ENCODE measurements around the gene CCDC74B.
"Not testable (repeated sequence)": the region's sequence is repeated elsewhere in the genome, so short reads cannot be mapped to it uniquely, and the experiment has no call there.

GRCh38 chr2:130153721-130154422 lies 9.0 kb upstream of the CCDC74B start:
- not testable (repeated sequence) for TF ChIP-seq CTCF (optimal IDR thresholded peaks at IDR 0.05 in 1 of 3, IDR thresholded peaks at IDR 0.05 in 1 of 3, conservative IDR thresholded peaks at IDR 0.05 in 1 of 3; ENCODE audit: extremely low read depth in 1 of 3, insufficient read depth in 2 of 3, low read length in 3 of 3); EZH2 (IDR thresholded peaks at IDR 0.05; ENCODE audit: low read length)
